Neural crest cell (in vitro differentiated cells): Measurements from ENCODE around the gene FCRL6. TPM values are rescaled to one million over a fixed set of nuclear protein-coding genes. Genes with fewer than 3 reads are reported as not detected.
A peak's percentile ranks its signal among the peaks of the same experiment; 100 is the strongest.

ENCODE experiments used
- DNase-seq: peaks from one replicate; pipeline ENCODE4 v3.0.0; 2021; ENCODE audit warnings: low read depth, mixed read lengths, low spot score
- H3K27ac Mint-ChIP-seq: one replicate; pipeline ENCODE4 v1.8.0; 2021; ENCODE audit warnings: mild to moderate bottlenecking, mixed read lengths; ENCODE audit not compliant: unreplicated experiment
- H3K27me3 Mint-ChIP-seq: 2 replicates; pipeline ENCODE4 v1.8.0; 2021; ENCODE audit warnings: low read depth, mild to moderate bottlenecking, mixed read lengths
- H3K36me3 Mint-ChIP-seq: 2 replicates; pipeline ENCODE4 v1.8.0; 2021; ENCODE audit warnings: low read depth, mild to moderate bottlenecking, mixed read lengths
- H3K4me1 Mint-ChIP-seq: 2 replicates; pipeline ENCODE4 v1.8.0; 2021; ENCODE audit warnings: mixed read lengths
- H3K4me3 Mint-ChIP-seq: one replicate; pipeline ENCODE4 v1.8.0; 2021; ENCODE audit warnings: mild to moderate bottlenecking, mixed read lengths
- H3K9me3 Mint-ChIP-seq: 2 replicates; pipeline ENCODE4 v1.8.0; 2021; ENCODE audit warnings: mixed read lengths
- CTCF ChIP-seq: fragments of 200-600 bp; sonication (generic); conservative IDR thresholded peaks from 2 replicates; pipeline ENCODE4 v1.5.0; 2021; ENCODE audit warnings: antibody characterized with exemption, mild to moderate bottlenecking
- total RNA-seq: library from RNA; stranded (reverse); gene quantifications from 2 replicates; pipeline ENCODE4 v1.2.1, GENCODE V29; 2021

FCRL6 gene
- total RNA-seq, 1 donor from 2014 or later = not detected

GRCh38 chr1:159798893-159799292 lies 3.3 kb upstream of the FCRL6 start:
- peak; percentile 48 for DNase-seq
- Mint-ChIP-seq H3K4me1 (no peaks in the 10 kb centered on the region), H3K27ac (no peak overlapping the region), H3K36me3 (no peaks in the 10 kb centered on the region), H3K9me3 (no peaks in the 10 kb centered on the region), H3K27me3 (peaks cover 59% of the 10 kb centered on the region), H3K4me3 (no peak overlapping the region)
- peak; percentile 77 for TF ChIP-seq CTCF

GRCh38 chr1:159799446-159799985 lies 2.6 kb upstream of the FCRL6 start:
- TF ChIP-seq CTCF = no peak
- Mint-ChIP-seq H3K4me1 (no peaks in the 10 kb centered on the region), H3K27ac (no peak overlapping the region), H3K36me3 (no peaks in the 10 kb centered on the region), H3K27me3 (peaks cover 64% of the 10 kb centered on the region), H3K4me3 (no peak overlapping the region), H3K9me3 (no peaks in the 10 kb centered on the region)
- no peak for DNase-seq

GRCh38 chr1:159800177-159800930 lies 1.8 kb upstream of the FCRL6 start:
- DNase-seq = no peak
- Mint-ChIP-seq H3K4me3 (no peak overlapping the region), H3K27me3 (peaks cover 69% of the 10 kb centered on the region), H3K9me3 (no peaks in the 10 kb centered on the region), H3K4me1 (no peaks in the 10 kb centered on the region), H3K27ac (no peak overlapping the region), H3K36me3 (no peaks in the 10 kb centered on the region)
- no peak for TF ChIP-seq CTCF

- Mint-ChIP-seq H3K4me3 (no peak overlapping the region), H3K4me1 (no peaks in the 10 kb centered on the region), H3K27ac (no peak overlapping the region), H3K36me3 (no peaks in the 10 kb centered on the region), H3K27me3 (peaks cover 66% of the 10 kb centered on the region), H3K9me3 (peaks cover 4% of the 10 kb centered on the region)
- DNase-seq = no peak
- no peak for TF ChIP-seq CTCF
Observed at GRCh38 chr1:159803956-159804689, 2.0 kb downstream of the FCRL6 start.

GRCh38 chr1:159804924-159805323 lies 2.8 kb downstream of the FCRL6 start:
- Mint-ChIP-seq H3K4me3 (no peak overlapping the region), H3K9me3 (peaks cover 4% of the 10 kb centered on the region), H3K27me3 (peaks cover 67% of the 10 kb centered on the region), H3K27ac (no peak overlapping the region), H3K4me1 (no peaks in the 10 kb centered on the region), H3K36me3 (no peaks in the 10 kb centered on the region)
- TF ChIP-seq CTCF = no peak
- no peak for DNase-seq
